Spleen (tissue), 3 donors: Measurements from ENCODE around the gene INO80D.

Source experiments
- POLR2A ChIP-seq, 3 donors: fragments of 450-650 bp; IDR thresholded peaks; one replicate each; pipeline ENCODE4 v1.5.1; 2017; ENCODE audit warnings: antibody characterized with exemption in 3 of 3, mild to moderate bottlenecking in 1 of 3
- POLR2AphosphoS5 ChIP-seq, 3 donors: sonication (generic); formaldehyde crosslinking; IDR thresholded peaks; one replicate each; pipeline ENCODE4 v1.5.1; 2017; ENCODE audit warnings: antibody characterized with exemption in 3 of 3

- TF ChIP-seq POLR2A (IDR thresholded peaks at IDR 0.05): no peak
- no peak for TF ChIP-seq POLR2AphosphoS5 (IDR thresholded peaks at IDR 0.05)
Observed at GRCh38 chr2:206127656-206128055, 41.7 kb upstream of the INO80D start.
